Measurements from ENCODE around the gene ZNF474.

- TF ChIP-seq CTCF (conservative IDR thresholded peaks at IDR 0.05; ENCODE audit: low read depth, low read length) (no peak), POLR2A (IDR thresholded peaks at IDR 0.05; ENCODE audit: low read depth, low read length) (no peak), SMC3 (IDR thresholded peaks at IDR 0.05; ENCODE audit: low read depth, low read length) (no peak), USF2 (IDR thresholded peaks at IDR 0.05; ENCODE audit: low read depth, low read length) (no peak)
Measured at GRCh38 chr5:122164070-122164435, 34.7 kb downstream of the ZNF474 start.
